Fibroblast of skin of left quadriceps (primary cell): Measurements from ENCODE around the gene CPB1.
A peak's percentile ranks its signal among the peaks of the same experiment; 100 is the strongest.

Source experiments
- DNase-seq, 2 experiments: peaks; one replicate each; pipeline ENCODE4 v3.0.0-alpha.2; 2013; ENCODE audit warnings: low read depth in 2 of 2

CPB1 gene

GRCh38 chr3:148882288-148882687 lies 54.7 kb downstream of the CPB1 start:
- DNase-seq, result no peak

- no peak for DNase-seq
Measured at GRCh38 chr3:148883163-148883562, 55.6 kb downstream of the CPB1 start.

GRCh38 chr3:148884261-148884660 lies 56.6 kb downstream of the CPB1 start:
- DNase-seq, result no peak

GRCh38 chr3:148889828-148890227 lies 62.2 kb downstream of the CPB1 start:
- DNase-seq, result no peak

GRCh38 chr3:148896062-148896461 lies 68.5 kb downstream of the CPB1 start:
- no peak for DNase-seq

- peak; percentile 86 to 87 for DNase-seq
Measured at GRCh38 chr3:148901987-148902791, 74.6 kb downstream of the CPB1 start.

GRCh38 chr3:148903022-148903442 lies 75.4 kb downstream of the CPB1 start:
- DNase-seq, result peak; percentile 76 to 78

GRCh38 chr3:148903941-148904340 lies 76.3 kb downstream of the CPB1 start:
- no peak for DNase-seq

GRCh38 chr3:148906667-148907066 lies 79.1 kb downstream of the CPB1 start:
- DNase-seq, result peak; percentile 22 to 25
